Measurements from ENCODE around the gene E2F8. TPM values are rescaled to one million over a fixed set of nuclear protein-coding genes. Genes with fewer than 3 reads are reported as not detected.
"Not testable (repeated sequence)": the region's sequence is repeated elsewhere in the genome, so short reads cannot be mapped to it uniquely, and the experiment has no call there.

E2F8 gene
- total and polyA plus RNA-seq, 3 experiments from 2014 or later = 0.16 to 16.5 (median 12.7) TPM

DNA sequence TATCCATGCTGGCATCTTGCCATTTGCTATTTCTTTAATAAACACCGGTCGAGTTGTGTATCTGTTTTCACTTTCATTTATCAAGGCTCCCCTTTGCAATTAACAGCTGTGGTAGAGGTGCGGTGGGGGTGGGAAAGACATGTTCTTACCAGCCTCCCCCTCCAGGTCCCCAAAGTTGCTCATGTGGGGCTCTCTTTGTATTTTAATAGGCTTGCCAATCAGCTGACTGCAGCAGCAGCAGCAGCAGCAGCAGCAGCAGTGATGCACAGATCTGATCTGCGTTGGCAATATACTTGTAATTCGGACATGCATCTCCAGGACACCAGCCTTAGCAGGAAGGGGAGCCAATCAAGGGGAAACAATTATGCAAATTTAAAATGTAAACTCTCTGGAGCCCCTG lies 40.3 kb upstream of the E2F8 start:
- H3K4me3 Mint-ChIP-seq = peak overlapping the region; percentile 6 to 93 (median 71)

GRCh38 chr11:19279451-19279850 lies 38.7 kb upstream of the E2F8 start:
- CTCF ChIA-PET = no interaction called here

More for the DNA sequence above, 40.3 kb upstream of the E2F8 start:
- CTCF ChIA-PET = interaction anchor here (0.8 kb wide), 2 partner anchors 18 to 33 kb away, joined by 3 read pairs; no protein-coding TSS in a partner anchor
- no peaks in the 10 kb centered on the region for H3K27me3 ChIP-seq (ENCODE audit: insufficient read depth, low read length, poor library complexity, severe bottlenecking)
- H3K27me3 Mint-ChIP-seq = no peaks in the 10 kb centered on the region
- no peaks in the 10 kb centered on the region for H3K36me3 Mint-ChIP-seq
- H3K4me1 ChIP-seq (ENCODE audit: insufficient read depth, low read length) = peaks cover 30% of the 10 kb centered on the region
- POLR2A ChIA-PET = interaction anchor here (0.6 kb wide), 1 partner anchor 12 kb away, joined by 4 read pairs; no protein-coding TSS in a partner anchor
- H3K27ac Mint-ChIP-seq = peak overlapping the region in 7 of 8 donors; percentile 15 to 90 (median 80)
- no peaks in the 10 kb centered on the region for H3K9me3 ChIP-seq (ENCODE audit: low read length)
- H3K4me3 ChIP-seq (ENCODE audit: low read length) = no peak overlapping the region
- no peak overlapping the region for H3K27ac ChIP-seq (ENCODE audit: low read depth, low read length)
- H3K4me1 Mint-ChIP-seq = peaks cover 50 to 66% (median 54%) of the 10 kb centered on the region in 3 donors
- H3K36me3 ChIP-seq (ENCODE audit: insufficient read depth, low read length) = no peaks in the 10 kb centered on the region
- DNase-seq = peak in 4 of 5 donors; percentile 40 to 85 (median 58)
- H3K9me3 Mint-ChIP-seq = no peaks in the 10 kb centered on the region

GRCh38 chr11:19276859-19277808 lies 36.4 kb upstream of the E2F8 start:
- peaks cover 0 to 4% of the 10 kb centered on the region in 2 donors for H3K27me3 Mint-ChIP-seq
- no peaks in the 10 kb centered on the region for H3K9me3 Mint-ChIP-seq
- Histone ChIP-seq H3K4me3 (ENCODE audit: low read length) (no peak overlapping the region), H3K9me3 (ENCODE audit: low read length) (no peaks in the 10 kb centered on the region), H3K36me3 (ENCODE audit: insufficient read depth, low read length) (no peaks in the 10 kb centered on the region), H3K27ac (ENCODE audit: low read depth, low read length) (no peak overlapping the region), H3K4me1 (ENCODE audit: insufficient read depth, low read length) (peaks cover 15% of the 10 kb centered on the region), H3K27me3 (ENCODE audit: insufficient read depth, low read length, poor library complexity, severe bottlenecking) (no peaks in the 10 kb centered on the region)
- H3K4me1 Mint-ChIP-seq = peaks cover 25 to 34% (median 27%) of the 10 kb centered on the region in 3 donors
- DNase-seq = no peak
- no peaks in the 10 kb centered on the region for H3K36me3 Mint-ChIP-seq
- no peak overlapping the region for H3K4me3 Mint-ChIP-seq
- H3K27ac Mint-ChIP-seq = no peak overlapping the region
- POLR2A ChIA-PET = no interaction called here
- CTCF ChIA-PET = interaction anchor here (0.9 to 1.6 kb wide), 2 partner anchors 10 to 18 kb away, joined by 3 read pairs; no protein-coding TSS in a partner anchor

More at GRCh38 chr11:19279451-19279850, 38.7 kb upstream of the E2F8 start:
- no peaks in the 10 kb centered on the region for H3K9me3 Mint-ChIP-seq
- H3K27ac Mint-ChIP-seq = peak overlapping the region in 6 of 8 donors; percentile 8 to 96 (median 42)
- no peak overlapping the region for H3K4me3 ChIP-seq (ENCODE audit: low read length)
- H3K4me1 Mint-ChIP-seq = peaks cover 42 to 53% (median 46%) of the 10 kb centered on the region in 3 donors
- peak overlapping the region in 4 of 7 donors; percentile 3 to 34 (median 18) for H3K4me3 Mint-ChIP-seq
- peaks cover 27% of the 10 kb centered on the region for H3K4me1 ChIP-seq (ENCODE audit: insufficient read depth, low read length)
- H3K27me3 ChIP-seq (ENCODE audit: insufficient read depth, low read length, poor library complexity, severe bottlenecking) = no peaks in the 10 kb centered on the region
- H3K9me3 ChIP-seq (ENCODE audit: low read length) = no peaks in the 10 kb centered on the region
- no peaks in the 10 kb centered on the region for H3K36me3 ChIP-seq (ENCODE audit: insufficient read depth, low read length)
- H3K27me3 Mint-ChIP-seq = peaks cover 0 to 2% of the 10 kb centered on the region in 2 donors
- peak in 1 of 5 donors; percentile 10 for DNase-seq
- H3K27ac ChIP-seq (ENCODE audit: low read depth, low read length) = no peak overlapping the region
- POLR2A ChIA-PET = no interaction called here
- no peaks in the 10 kb centered on the region for H3K36me3 Mint-ChIP-seq

DNA sequence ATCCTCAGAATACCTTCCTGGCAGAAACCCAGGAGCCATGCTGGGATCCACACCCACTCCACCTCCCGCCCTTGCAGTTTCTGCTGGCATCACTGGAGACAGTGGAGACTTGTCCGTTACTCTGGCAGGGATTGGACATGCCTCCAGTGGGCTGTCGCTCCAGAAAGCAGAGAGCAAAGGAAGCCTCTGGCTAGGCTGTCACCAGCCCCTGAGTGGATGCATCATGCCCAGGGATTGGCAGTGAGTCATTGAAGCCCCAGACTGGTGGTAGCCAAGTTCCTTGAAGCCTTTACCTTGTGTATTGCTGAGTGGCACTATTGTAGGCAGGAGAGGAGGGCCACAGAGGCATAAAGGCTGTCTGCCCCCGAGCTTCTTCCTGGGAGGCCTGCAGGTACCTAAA lies 34.8 kb upstream of the E2F8 start:
- no peak overlapping the region for H3K4me3 Mint-ChIP-seq
- no peaks in the 10 kb centered on the region for H3K27me3 ChIP-seq (ENCODE audit: insufficient read depth, low read length, poor library complexity, severe bottlenecking)
- H3K27ac Mint-ChIP-seq = no peak overlapping the region
- H3K9me3 ChIP-seq (ENCODE audit: low read length) = no peaks in the 10 kb centered on the region
- H3K9me3 Mint-ChIP-seq = no peaks in the 10 kb centered on the region
- DNase-seq = no peak
- no peak overlapping the region for H3K27ac ChIP-seq (ENCODE audit: low read depth, low read length)
- no peaks in the 10 kb centered on the region for H3K36me3 ChIP-seq (ENCODE audit: insufficient read depth, low read length)
- POLR2A ChIA-PET = no interaction called here
- H3K27me3 Mint-ChIP-seq = peaks cover 8 to 10% of the 10 kb centered on the region in 2 donors
- H3K4me1 Mint-ChIP-seq = peaks cover 14 to 18% (median 15%) of the 10 kb centered on the region in 3 donors
- H3K4me3 ChIP-seq (ENCODE audit: low read length) = no peak overlapping the region
- H3K36me3 Mint-ChIP-seq = no peaks in the 10 kb centered on the region
- CTCF ChIA-PET = no interaction called here
- peaks cover 9% of the 10 kb centered on the region for H3K4me1 ChIP-seq (ENCODE audit: insufficient read depth, low read length)

DNA sequence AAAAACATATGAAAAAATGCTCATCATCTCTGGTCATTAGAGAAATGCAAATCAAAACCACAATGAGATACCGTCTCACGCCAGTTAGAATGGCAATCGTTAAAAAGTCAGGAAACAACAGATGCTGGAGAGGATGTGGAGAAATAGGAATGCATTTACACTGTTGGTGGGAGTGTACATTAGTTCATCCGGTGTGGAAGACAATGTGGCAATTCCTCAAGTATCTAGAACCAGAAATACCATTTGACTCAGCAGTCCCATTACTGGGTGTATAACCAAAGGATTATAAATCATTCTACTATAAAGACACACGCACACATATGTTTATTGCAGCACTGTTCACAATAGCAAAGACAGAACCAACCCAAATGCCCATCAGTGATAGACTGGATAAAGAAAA lies 32.5 kb upstream of the E2F8 start:
- CTCF ChIA-PET; H3K4me3 Mint-ChIP-seq; H3K27me3 ChIP-seq (ENCODE audit: insufficient read depth, low read length, poor library complexity, severe bottlenecking); POLR2A ChIA-PET; H3K27ac Mint-ChIP-seq; H3K9me3 ChIP-seq (ENCODE audit: low read length); H3K36me3 Mint-ChIP-seq; H3K4me1 ChIP-seq (ENCODE audit: insufficient read depth, low read length); DNase-seq; H3K27ac ChIP-seq (ENCODE audit: low read depth, low read length); H3K4me1 Mint-ChIP-seq; H3K9me3 Mint-ChIP-seq; H3K4me3 ChIP-seq (ENCODE audit: low read length); H3K36me3 ChIP-seq (ENCODE audit: insufficient read depth, low read length): not testable (repeated sequence)
- peaks cover 17 to 30% of the 10 kb centered on the region in 2 donors for H3K27me3 Mint-ChIP-seq

- H3K27me3 Mint-ChIP-seq = peaks cover 15 to 46% of the 10 kb centered on the region in 2 donors
- peaks cover 0 to 2% (median 0%) of the 10 kb centered on the region in 5 donors for H3K9me3 Mint-ChIP-seq
- no peaks in the 10 kb centered on the region for H3K4me1 ChIP-seq (ENCODE audit: insufficient read depth, low read length)
- H3K4me3 ChIP-seq (ENCODE audit: low read length) = no peak overlapping the region
- H3K9me3 ChIP-seq (ENCODE audit: low read length) = no peaks in the 10 kb centered on the region
- H3K36me3 ChIP-seq (ENCODE audit: insufficient read depth, low read length) = no peaks in the 10 kb centered on the region
- H3K36me3 Mint-ChIP-seq = peaks cover 0 to 3% (median 2%) of the 10 kb centered on the region in 3 donors
- ChIA-PET CTCF (no interaction called here), POLR2A (no interaction called here)
- H3K4me3 Mint-ChIP-seq = no peak overlapping the region
- no peaks in the 10 kb centered on the region for H3K4me1 Mint-ChIP-seq
- no peaks in the 10 kb centered on the region for H3K27me3 ChIP-seq (ENCODE audit: insufficient read depth, low read length, poor library complexity, severe bottlenecking)
- no peak for DNase-seq
- no peak overlapping the region for H3K27ac ChIP-seq (ENCODE audit: low read depth, low read length)
- H3K27ac Mint-ChIP-seq = peak overlapping the region in 1 of 8 donors; percentile 14
These were observed 28.2 kb upstream of the E2F8 start for GRCh38 chr11:19268909-19269308.

- POLR2A ChIA-PET = no interaction called here
- Mint-ChIP-seq H3K36me3 (peaks cover 0 to 3% (median 2%) of the 10 kb centered on the region in 3 donors), H3K27me3 (peaks cover 14 to 46% of the 10 kb centered on the region in 2 donors), H3K4me1 (no peaks in the 10 kb centered on the region), H3K9me3 (peaks cover 0 to 2% (median 0%) of the 10 kb centered on the region in 5 donors), H3K4me3 (no peak overlapping the region), H3K27ac (no peak overlapping the region)
- Histone ChIP-seq H3K4me1 (ENCODE audit: insufficient read depth, low read length) (no peaks in the 10 kb centered on the region), H3K36me3 (ENCODE audit: insufficient read depth, low read length) (no peaks in the 10 kb centered on the region), H3K27ac (ENCODE audit: low read depth, low read length) (no peak overlapping the region), H3K4me3 (ENCODE audit: low read length) (no peak overlapping the region), H3K27me3 (ENCODE audit: insufficient read depth, low read length, poor library complexity, severe bottlenecking) (no peaks in the 10 kb centered on the region), H3K9me3 (ENCODE audit: low read length) (no peaks in the 10 kb centered on the region)
- no peak for DNase-seq
- CTCF ChIA-PET = interaction anchor here (1.1 kb wide), 1 partner anchor 10 kb away, joined by 3 read pairs; no protein-coding TSS in a partner anchor
These were observed 26.8 kb upstream of the E2F8 start for GRCh38 chr11:19267567-19267966.

DNA sequence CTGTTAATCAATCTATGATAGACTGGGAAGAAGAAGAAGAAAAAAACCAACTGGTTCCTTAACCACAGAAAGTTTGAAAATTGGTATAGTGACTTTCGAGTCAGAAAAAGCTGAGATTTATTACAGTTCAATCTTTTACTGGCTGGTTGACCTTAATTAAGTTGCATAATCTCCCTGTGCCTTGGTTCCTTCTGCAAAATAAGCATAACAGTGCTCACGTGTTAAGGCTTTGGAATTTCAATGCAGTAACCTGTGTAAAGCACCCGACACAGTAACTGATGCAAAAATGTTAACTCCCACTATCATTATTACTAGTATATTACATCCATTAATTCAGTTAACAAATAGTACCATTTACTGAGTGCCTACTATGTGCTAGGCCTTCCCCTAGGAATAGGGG lies 22.6 kb upstream of the E2F8 start:
- H3K4me1 Mint-ChIP-seq = no peaks in the 10 kb centered on the region
- DNase-seq = no peak
- H3K9me3 Mint-ChIP-seq = no peaks in the 10 kb centered on the region
- POLR2A ChIA-PET = no interaction called here
- H3K36me3 ChIP-seq (ENCODE audit: insufficient read depth, low read length) = no peaks in the 10 kb centered on the region
- no peak overlapping the region for H3K27ac Mint-ChIP-seq
- no peaks in the 10 kb centered on the region for H3K27me3 ChIP-seq (ENCODE audit: insufficient read depth, low read length, poor library complexity, severe bottlenecking)
- H3K36me3 Mint-ChIP-seq = peaks cover 0 to 3% (median 2%) of the 10 kb centered on the region in 3 donors
- CTCF ChIA-PET = interaction anchor here (1.1 kb wide), 1 partner anchor 17 kb away, joined by 3 read pairs; no protein-coding TSS in a partner anchor
- H3K9me3 ChIP-seq (ENCODE audit: low read length) = no peaks in the 10 kb centered on the region
- no peak overlapping the region for H3K4me3 ChIP-seq (ENCODE audit: low read length)
- no peaks in the 10 kb centered on the region for H3K4me1 ChIP-seq (ENCODE audit: insufficient read depth, low read length)
- H3K27me3 Mint-ChIP-seq = peaks cover 2 to 18% of the 10 kb centered on the region in 2 donors
- H3K4me3 Mint-ChIP-seq = no peak overlapping the region
- no peak overlapping the region for H3K27ac ChIP-seq (ENCODE audit: low read depth, low read length)

Measured in CD8-positive, alpha-beta memory T cell (primary cell).